ENCODE data around the gene SRCIN1. TPM values are rescaled to one million over a fixed set of nuclear protein-coding genes. Genes with fewer than 3 reads are reported as not detected.
"Not testable (repeated sequence)": the region's sequence is repeated elsewhere in the genome, so short reads cannot be mapped to it uniquely, and the experiment has no call there.

The SRCIN1 gene
- total RNA-seq, 1 donor from 2014 or later = 8.3 TPM

DNA sequence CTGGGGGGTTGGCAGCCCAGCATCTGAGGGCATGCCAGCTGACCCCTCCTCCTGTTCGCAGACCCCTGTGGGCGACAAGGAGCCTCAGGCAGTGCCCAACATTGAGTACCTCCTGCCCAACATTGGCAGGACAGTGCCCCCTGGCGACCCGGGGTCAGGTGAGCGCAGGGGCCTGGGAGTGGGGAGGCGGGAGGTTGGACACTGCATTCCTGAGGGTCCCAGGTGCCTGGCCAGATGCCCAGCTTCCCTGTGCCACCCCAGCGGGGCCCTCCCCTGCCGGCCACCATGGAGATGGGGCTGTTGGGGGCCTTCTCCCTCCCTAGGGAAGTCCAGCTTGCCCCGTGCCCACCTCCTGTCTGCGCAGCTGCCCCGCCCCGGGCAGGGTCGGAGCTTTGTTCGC lies 107.4 kb downstream of the SRCIN1 start:
- H3K36me3 Mint-ChIP-seq = peaks cover 20% of the 10 kb centered on the region
- H3K27ac Mint-ChIP-seq = no peak overlapping the region
- no peak overlapping the region for H3K4me3 Mint-ChIP-seq
- no peaks in the 10 kb centered on the region for H3K9me3 Mint-ChIP-seq
- H3K27me3 Mint-ChIP-seq = no peaks in the 10 kb centered on the region
- TF ChIP-seq, protein P1, sequence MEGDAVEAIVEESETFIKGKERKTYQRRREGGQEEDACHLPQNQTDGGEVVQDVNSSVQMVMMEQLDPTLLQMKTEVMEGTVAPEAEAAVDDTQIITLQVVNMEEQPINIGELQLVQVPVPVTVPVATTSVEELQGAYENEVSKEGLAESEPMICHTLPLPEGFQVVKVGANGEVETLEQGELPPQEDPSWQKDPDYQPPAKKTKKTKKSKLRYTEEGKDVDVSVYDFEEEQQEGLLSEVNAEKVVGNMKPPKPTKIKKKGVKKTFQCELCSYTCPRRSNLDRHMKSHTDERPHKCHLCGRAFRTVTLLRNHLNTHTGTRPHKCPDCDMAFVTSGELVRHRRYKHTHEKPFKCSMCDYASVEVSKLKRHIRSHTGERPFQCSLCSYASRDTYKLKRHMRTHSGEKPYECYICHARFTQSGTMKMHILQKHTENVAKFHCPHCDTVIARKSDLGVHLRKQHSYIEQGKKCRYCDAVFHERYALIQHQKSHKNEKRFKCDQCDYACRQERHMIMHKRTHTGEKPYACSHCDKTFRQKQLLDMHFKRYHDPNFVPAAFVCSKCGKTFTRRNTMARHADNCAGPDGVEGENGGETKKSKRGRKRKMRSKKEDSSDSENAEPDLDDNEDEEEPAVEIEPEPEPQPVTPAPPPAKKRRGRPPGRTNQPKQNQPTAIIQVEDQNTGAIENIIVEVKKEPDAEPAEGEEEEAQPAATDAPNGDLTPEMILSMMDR (conservative IDR thresholded peaks at IDR 0.05) = no peak
- no peak for DNase-seq (ENCODE audit: extremely low spot score, unreplicated experiment)
- H3K4me1 Mint-ChIP-seq (ENCODE audit: unreplicated experiment) = no peaks in the 10 kb centered on the region

DNA sequence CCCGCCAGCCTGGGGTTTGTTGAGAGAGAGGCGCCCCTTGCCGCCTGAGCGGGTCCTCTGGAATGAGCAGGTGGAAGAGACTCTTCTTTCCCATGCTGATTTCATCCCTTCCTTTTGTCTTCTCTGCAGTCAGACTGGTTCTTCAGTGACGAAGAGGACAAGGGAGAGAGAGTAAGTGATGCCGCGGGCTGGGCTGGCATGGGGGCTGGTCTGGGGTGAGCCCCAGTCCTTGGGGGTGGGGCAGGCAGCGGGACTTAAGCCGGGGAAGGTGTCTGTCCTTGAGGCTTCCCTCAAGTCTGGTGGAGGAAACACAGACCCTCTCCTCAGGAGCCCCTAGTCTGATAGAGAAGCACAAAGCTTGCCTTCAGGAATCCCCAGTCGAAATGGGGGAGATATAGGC lies 108.1 kb downstream of the SRCIN1 start:
- peaks cover 20% of the 10 kb centered on the region for H3K36me3 Mint-ChIP-seq
- H3K4me1 Mint-ChIP-seq (ENCODE audit: unreplicated experiment); H3K9me3 Mint-ChIP-seq; DNase-seq (ENCODE audit: extremely low spot score, unreplicated experiment); H3K4me3 Mint-ChIP-seq; H3K27me3 Mint-ChIP-seq; H3K27ac Mint-ChIP-seq: not testable (repeated sequence)

DNA sequence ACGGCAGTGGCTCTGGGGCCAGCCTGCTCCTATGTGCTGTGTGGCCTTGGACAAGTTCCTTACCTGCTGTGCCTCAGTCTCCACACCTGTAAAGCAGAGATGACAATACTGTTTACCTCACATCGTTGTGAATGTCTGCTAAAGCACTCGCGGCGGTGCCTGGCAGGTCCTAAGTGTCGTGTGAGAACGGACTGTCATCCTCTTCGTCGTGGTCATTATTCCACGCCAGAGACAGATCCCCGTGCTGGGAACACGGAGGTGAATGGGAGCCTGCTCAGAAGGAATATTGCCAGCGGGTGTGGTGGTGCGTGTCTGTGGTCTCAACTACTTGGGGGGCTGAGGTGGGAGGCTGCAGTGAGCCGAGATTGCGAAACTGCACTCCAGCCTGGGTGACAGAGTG lies 111.6 kb downstream of the SRCIN1 start:
- not testable (repeated sequence) for H3K27me3 Mint-ChIP-seq; H3K4me3 Mint-ChIP-seq; H3K27ac Mint-ChIP-seq; DNase-seq (ENCODE audit: extremely low spot score, unreplicated experiment); H3K4me1 Mint-ChIP-seq (ENCODE audit: unreplicated experiment); H3K9me3 Mint-ChIP-seq
- peaks cover 18% of the 10 kb centered on the region for H3K36me3 Mint-ChIP-seq

GRCh38 chr17:38492067-38493040 lies 113.4 kb downstream of the SRCIN1 start:
- not testable (repeated sequence) for H3K4me1 Mint-ChIP-seq (ENCODE audit: unreplicated experiment); H3K27me3 Mint-ChIP-seq; H3K9me3 Mint-ChIP-seq; H3K4me3 Mint-ChIP-seq
- Mint-ChIP-seq H3K27ac (peak overlapping the region; percentile 89), H3K36me3 (peaks cover 16% of the 10 kb centered on the region)
- DNase-seq (ENCODE audit: extremely low spot score, unreplicated experiment) = peak; percentile 94
- TF ChIP-seq, protein P1 (conservative IDR thresholded peaks at IDR 0.05) = peak; percentile 69

GRCh38 chr17:38491346-38492066 lies 114.2 kb downstream of the SRCIN1 start:
- not testable (repeated sequence) for H3K9me3 Mint-ChIP-seq; H3K4me1 Mint-ChIP-seq (ENCODE audit: unreplicated experiment); H3K27me3 Mint-ChIP-seq; H3K4me3 Mint-ChIP-seq; DNase-seq (ENCODE audit: extremely low spot score, unreplicated experiment)
- Mint-ChIP-seq H3K36me3 (peaks cover 19% of the 10 kb centered on the region), H3K27ac (peak overlapping the region; percentile 89)

- Mint-ChIP-seq H3K4me1 (ENCODE audit: unreplicated experiment) (peaks cover 12% of the 10 kb centered on the region), H3K27ac (peak overlapping the region; percentile 31), H3K36me3 (peaks cover 20% of the 10 kb centered on the region)
- H3K4me3 Mint-ChIP-seq; DNase-seq (ENCODE audit: extremely low spot score, unreplicated experiment); H3K27me3 Mint-ChIP-seq; H3K9me3 Mint-ChIP-seq: not testable (repeated sequence)
These were observed 116.0 kb downstream of the SRCIN1 start for GRCh38 chr17:38489774-38490173.

DNA sequence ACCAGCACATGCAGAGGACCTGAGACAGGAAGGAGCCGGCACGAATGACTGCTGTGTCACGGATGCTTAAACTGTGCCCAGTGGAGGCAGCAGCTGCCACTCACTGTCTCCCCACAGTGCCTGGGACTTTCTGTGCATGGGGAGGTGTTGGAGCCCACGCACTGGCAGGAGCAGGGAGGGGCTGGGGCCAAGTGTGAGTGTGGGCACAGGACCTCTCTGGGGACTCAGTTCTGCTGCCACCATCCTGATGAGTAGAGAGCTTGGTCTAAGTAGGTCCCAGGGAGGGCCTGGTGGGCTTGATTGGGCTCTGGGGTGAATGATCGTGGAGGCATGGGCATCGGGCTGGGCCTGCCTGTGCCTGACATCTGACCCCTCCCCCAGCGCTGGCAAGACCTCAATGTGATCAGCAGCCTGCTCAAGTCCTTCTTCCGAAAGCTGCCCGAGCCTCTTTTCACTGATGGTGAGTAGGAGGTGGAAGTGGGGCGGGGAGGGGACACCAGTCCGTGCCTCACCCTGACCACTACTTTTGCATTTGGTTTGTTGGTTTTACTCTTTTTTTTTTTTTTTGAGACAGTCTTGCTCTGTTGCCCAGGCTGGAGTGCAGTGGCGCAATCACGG lies 120.0 kb downstream of the SRCIN1 start:
- peaks cover 19% of the 10 kb centered on the region for H3K4me1 Mint-ChIP-seq (ENCODE audit: unreplicated experiment)
- H3K9me3 Mint-ChIP-seq; DNase-seq (ENCODE audit: extremely low spot score, unreplicated experiment); H3K4me3 Mint-ChIP-seq; H3K27me3 Mint-ChIP-seq: not testable (repeated sequence)
- peaks cover 14% of the 10 kb centered on the region for H3K36me3 Mint-ChIP-seq
- H3K27ac Mint-ChIP-seq = peak overlapping the region; percentile 82

- Mint-ChIP-seq H3K27ac (peak overlapping the region; percentile 82), H3K27me3 (no peaks in the 10 kb centered on the region), H3K9me3 (no peaks in the 10 kb centered on the region), H3K4me3 (peak overlapping the region; percentile 27), H3K4me1 (ENCODE audit: unreplicated experiment) (peaks cover 19% of the 10 kb centered on the region), H3K36me3 (peaks cover 14% of the 10 kb centered on the region)
- TF ChIP-seq, protein P1 (conservative IDR thresholded peaks at IDR 0.05) = no peak
- no peak for DNase-seq (ENCODE audit: extremely low spot score, unreplicated experiment)
These were observed 120.6 kb downstream of the SRCIN1 start for GRCh38 chr17:38485146-38485468.

Data from type B pancreatic cell (in vitro differentiated cells).